ENCODE data around the gene RNF213. TPM values are rescaled to one million over a fixed set of nuclear protein-coding genes. Genes with fewer than 3 reads are reported as not detected.

Gene RNF213
- total and polyA plus RNA-seq, 2 of the 8 experiments (the other 6 are each of a cell fraction or from before 2014, with no cell fraction given) = 33.8 to 62.8 TPM

DNA sequence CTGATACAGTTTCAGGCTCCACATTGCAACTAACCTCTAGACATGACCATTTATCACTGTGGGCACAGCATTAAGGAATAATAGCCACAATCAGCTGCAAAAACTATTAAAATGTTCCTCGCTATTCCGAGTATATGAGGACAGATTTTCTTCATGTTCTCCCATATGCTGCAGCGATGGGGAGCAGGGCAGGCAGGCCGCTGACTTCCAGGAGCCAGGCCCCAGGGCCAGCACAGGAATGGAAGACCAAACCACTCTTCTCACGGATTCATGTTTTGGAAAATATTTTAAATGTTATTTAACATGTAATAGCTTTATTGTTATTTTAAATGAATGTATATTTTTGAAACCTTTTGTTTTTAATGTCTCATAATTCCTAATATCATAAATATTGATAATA lies 110.5 kb downstream of the RNF213 start (continued):
- TF ChIP-seq, protein P1, sequence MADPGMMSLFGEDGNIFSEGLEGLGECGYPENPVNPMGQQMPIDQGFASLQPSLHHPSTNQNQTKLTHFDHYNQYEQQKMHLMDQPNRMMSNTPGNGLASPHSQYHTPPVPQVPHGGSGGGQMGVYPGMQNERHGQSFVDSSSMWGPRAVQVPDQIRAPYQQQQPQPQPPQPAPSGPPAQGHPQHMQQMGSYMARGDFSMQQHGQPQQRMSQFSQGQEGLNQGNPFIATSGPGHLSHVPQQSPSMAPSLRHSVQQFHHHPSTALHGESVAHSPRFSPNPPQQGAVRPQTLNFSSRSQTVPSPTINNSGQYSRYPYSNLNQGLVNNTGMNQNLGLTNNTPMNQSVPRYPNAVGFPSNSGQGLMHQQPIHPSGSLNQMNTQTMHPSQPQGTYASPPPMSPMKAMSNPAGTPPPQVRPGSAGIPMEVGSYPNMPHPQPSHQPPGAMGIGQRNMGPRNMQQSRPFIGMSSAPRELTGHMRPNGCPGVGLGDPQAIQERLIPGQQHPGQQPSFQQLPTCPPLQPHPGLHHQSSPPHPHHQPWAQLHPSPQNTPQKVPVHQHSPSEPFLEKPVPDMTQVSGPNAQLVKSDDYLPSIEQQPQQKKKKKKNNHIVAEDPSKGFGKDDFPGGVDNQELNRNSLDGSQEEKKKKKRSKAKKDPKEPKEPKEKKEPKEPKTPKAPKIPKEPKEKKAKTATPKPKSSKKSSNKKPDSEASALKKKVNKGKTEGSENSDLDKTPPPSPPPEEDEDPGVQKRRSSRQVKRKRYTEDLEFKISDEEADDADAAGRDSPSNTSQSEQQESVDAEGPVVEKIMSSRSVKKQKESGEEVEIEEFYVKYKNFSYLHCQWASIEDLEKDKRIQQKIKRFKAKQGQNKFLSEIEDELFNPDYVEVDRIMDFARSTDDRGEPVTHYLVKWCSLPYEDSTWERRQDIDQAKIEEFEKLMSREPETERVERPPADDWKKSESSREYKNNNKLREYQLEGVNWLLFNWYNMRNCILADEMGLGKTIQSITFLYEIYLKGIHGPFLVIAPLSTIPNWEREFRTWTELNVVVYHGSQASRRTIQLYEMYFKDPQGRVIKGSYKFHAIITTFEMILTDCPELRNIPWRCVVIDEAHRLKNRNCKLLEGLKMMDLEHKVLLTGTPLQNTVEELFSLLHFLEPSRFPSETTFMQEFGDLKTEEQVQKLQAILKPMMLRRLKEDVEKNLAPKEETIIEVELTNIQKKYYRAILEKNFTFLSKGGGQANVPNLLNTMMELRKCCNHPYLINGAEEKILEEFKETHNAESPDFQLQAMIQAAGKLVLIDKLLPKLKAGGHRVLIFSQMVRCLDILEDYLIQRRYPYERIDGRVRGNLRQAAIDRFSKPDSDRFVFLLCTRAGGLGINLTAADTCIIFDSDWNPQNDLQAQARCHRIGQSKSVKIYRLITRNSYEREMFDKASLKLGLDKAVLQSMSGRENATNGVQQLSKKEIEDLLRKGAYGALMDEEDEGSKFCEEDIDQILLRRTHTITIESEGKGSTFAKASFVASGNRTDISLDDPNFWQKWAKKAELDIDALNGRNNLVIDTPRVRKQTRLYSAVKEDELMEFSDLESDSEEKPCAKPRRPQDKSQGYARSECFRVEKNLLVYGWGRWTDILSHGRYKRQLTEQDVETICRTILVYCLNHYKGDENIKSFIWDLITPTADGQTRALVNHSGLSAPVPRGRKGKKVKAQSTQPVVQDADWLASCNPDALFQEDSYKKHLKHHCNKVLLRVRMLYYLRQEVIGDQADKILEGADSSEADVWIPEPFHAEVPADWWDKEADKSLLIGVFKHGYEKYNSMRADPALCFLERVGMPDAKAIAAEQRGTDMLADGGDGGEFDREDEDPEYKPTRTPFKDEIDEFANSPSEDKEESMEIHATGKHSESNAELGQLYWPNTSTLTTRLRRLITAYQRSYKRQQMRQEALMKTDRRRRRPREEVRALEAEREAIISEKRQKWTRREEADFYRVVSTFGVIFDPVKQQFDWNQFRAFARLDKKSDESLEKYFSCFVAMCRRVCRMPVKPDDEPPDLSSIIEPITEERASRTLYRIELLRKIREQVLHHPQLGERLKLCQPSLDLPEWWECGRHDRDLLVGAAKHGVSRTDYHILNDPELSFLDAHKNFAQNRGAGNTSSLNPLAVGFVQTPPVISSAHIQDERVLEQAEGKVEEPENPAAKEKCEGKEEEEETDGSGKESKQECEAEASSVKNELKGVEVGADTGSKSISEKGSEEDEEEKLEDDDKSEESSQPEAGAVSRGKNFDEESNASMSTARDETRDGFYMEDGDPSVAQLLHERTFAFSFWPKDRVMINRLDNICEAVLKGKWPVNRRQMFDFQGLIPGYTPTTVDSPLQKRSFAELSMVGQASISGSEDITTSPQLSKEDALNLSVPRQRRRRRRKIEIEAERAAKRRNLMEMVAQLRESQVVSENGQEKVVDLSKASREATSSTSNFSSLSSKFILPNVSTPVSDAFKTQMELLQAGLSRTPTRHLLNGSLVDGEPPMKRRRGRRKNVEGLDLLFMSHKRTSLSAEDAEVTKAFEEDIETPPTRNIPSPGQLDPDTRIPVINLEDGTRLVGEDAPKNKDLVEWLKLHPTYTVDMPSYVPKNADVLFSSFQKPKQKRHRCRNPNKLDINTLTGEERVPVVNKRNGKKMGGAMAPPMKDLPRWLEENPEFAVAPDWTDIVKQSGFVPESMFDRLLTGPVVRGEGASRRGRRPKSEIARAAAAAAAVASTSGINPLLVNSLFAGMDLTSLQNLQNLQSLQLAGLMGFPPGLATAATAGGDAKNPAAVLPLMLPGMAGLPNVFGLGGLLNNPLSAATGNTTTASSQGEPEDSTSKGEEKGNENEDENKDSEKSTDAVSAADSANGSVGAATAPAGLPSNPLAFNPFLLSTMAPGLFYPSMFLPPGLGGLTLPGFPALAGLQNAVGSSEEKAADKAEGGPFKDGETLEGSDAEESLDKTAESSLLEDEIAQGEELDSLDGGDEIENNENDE (IDR thresholded peaks at IDR 0.05; ENCODE audit: insufficient replicate concordance, low read length) = no peak
- no peak for TF ChIP-seq TAF1 (IDR thresholded peaks at IDR 0.05; ENCODE audit: low read depth, low read length)
- no peak for TF ChIP-seq SP1 (IDR thresholded peaks at IDR 0.05; ENCODE audit: low read depth, low read length)

Data from H1 (cell line).